Measurements from ENCODE around the gene IGFBP2.

DNA sequence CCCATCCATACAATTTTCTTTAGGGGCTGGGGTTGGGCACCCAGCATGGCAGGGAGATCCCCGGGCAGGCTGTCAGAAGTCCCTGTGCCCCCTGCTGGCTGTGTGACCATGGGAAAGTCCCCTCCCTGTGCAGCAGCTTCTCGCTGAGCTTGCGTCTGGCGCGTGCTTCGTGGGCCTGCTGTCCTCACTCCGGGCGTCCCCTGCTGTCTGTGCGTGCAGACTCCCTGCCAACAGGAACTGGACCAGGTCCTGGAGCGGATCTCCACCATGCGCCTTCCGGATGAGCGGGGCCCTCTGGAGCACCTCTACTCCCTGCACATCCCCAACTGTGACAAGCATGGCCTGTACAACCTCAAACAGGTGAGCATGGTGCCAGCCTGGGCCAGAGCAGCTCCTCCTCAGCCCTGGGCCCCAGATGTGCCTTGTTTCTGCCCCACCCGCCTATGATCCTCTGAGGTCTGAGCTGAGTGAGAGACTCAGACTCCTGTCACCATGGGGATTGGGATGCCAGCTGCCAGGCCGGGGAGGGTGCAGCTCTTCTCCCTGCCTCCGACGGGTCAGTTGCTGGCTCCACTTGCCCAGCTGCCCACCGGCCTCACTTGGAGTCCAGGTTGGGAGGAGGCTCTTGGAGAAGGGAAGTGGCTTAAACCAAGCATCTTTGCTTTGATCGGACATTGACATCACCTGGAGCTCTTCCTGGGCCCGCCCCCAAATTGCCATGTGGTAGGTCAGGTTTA is 28.6 kb downstream of the IGFBP2 start:
- TF ChIP-seq EZH2 (IDR thresholded peaks at IDR 0.05; ENCODE audit: insufficient read depth, poor library complexity, severe bottlenecking) (no peak), EZH2phosphoT487 (IDR thresholded peaks at IDR 0.05; ENCODE audit: insufficient read depth, low read depth) (no peak)
